Testis (tissue), 3 donors: Measurements from ENCODE around the gene ELMO2. TPM values are rescaled to one million over a fixed set of nuclear protein-coding genes. Genes with fewer than 3 reads are reported as not detected.

Experiments used
- DNase-seq: peaks from one replicate; pipeline ENCODE4 v3.0.0-alpha.2; 2019
- H3K27ac ChIP-seq, 2 donors: fragments of 200-600 bp; sonication (generic); one replicate each; pipeline ENCODE4 v1.5.1; 2019
- H3K27me3 ChIP-seq: fragments of 200-600 bp; sonication (generic); one replicate; pipeline ENCODE4 v1.5.1; 2019
- H3K36me3 ChIP-seq: fragments of 200-600 bp; sonication (generic); one replicate; pipeline ENCODE4 v1.5.1; 2017; ENCODE audit warnings: low read depth; ENCODE audit errors: missing control alignments
- H3K4me1 ChIP-seq: fragments of 200-600 bp; sonication (generic); one replicate; pipeline ENCODE4 v1.5.1; 2019
- H3K4me3 ChIP-seq, 2 donors: fragments of 200-600 bp; sonication (generic); one replicate each; pipeline ENCODE4 v1.5.1; 2017 to 2019
- H3K9me3 ChIP-seq: fragments of 200-600 bp; sonication (generic); one replicate; pipeline ENCODE4 v1.5.1; 2017
- POLR2A ChIP-seq: fragments of 450-650 bp; IDR thresholded peaks from one replicate; pipeline ENCODE4 v1.6.1; 2017; ENCODE audit warnings: antibody characterized with exemption, mild to moderate bottlenecking, moderate library complexity
- WGBS, 2 donors: methylation state at CpG; one replicate each; pipeline ENCODE4 v1.1.5; 2018; 5-methylcytosine and 5-hydroxymethylcytosine counted together
- intact Hi-C: fragments of 100-400 bp; cut with DNase I; formaldehyde crosslinking; loops from one replicate; pipeline ENCODE4 v1.15.1; 2023; ENCODE audit warnings: low total_unique reads
- polyA plus RNA-seq: library from polyadenylated mRNA; stranded (reverse); fragments of 350-450 nt; fragmentation: Illumina TruSeq; extraction: RNeasy Lipid Tissue Mini Kit (QIAGEN cat#74804); gene quantifications from one replicate; pipeline ENCODE4 v1.2.3, GENCODE V29; 2014; ENCODE audit warnings: low read depth, low replicate concordance; ENCODE audit not compliant: insufficient read depth
- total RNA-seq, 2 donors: library from RNA; depleted of rRNA; stranded (reverse); fragments of >200 nt; gene quantifications; one replicate each; pipeline ENCODE4 v1.2.3, GENCODE V29; 2016
- TF ChIP-seq, protein P1 (sequence below), 3 experiments: fragments of 450-650 bp in 2 of 3; fragments of 200-600 bp in 1 of 3; sonication (generic) in 1 of 3; IDR thresholded peaks; one replicate each; pipeline ENCODE4 v1.5.1; 2016 to 2019; ENCODE audit warnings: antibody characterized with exemption in 3 of 3, mild to moderate bottlenecking in 2 of 3, moderate library complexity in 1 of 3

ELMO2 gene
- total and polyA plus RNA-seq, 3 donors from 2014 or later = 78.8 to 128 (median 120) TPM

DNA sequence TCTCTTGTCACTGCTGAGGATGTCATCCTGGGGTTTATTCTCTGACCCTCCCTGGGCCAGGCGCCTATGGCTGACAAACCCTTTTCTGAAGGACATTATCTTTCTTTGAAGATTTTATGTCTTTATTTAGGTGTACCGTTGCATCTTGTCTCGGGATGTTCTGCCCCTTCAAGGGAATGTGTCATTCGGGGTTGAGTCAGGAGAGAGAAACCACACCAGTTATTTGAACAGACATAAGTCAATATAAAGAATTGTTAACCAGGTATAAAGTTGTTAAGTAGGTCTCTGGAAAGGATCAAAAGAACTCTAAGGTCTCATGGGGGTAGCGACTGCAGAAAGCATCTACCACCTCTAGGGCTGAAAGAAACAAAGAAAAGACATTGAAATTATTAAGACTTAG, 8.2 kb upstream of the ELMO2 start:
- TF ChIP-seq, protein P1, sequence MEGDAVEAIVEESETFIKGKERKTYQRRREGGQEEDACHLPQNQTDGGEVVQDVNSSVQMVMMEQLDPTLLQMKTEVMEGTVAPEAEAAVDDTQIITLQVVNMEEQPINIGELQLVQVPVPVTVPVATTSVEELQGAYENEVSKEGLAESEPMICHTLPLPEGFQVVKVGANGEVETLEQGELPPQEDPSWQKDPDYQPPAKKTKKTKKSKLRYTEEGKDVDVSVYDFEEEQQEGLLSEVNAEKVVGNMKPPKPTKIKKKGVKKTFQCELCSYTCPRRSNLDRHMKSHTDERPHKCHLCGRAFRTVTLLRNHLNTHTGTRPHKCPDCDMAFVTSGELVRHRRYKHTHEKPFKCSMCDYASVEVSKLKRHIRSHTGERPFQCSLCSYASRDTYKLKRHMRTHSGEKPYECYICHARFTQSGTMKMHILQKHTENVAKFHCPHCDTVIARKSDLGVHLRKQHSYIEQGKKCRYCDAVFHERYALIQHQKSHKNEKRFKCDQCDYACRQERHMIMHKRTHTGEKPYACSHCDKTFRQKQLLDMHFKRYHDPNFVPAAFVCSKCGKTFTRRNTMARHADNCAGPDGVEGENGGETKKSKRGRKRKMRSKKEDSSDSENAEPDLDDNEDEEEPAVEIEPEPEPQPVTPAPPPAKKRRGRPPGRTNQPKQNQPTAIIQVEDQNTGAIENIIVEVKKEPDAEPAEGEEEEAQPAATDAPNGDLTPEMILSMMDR (IDR thresholded peaks at IDR 0.05) = no peak
- no peak for TF ChIP-seq POLR2A
- Histone ChIP-seq H3K27ac (no peak overlapping the region), H3K9me3 (no peaks in the 10 kb centered on the region), H3K4me1 (no peaks in the 10 kb centered on the region), H3K36me3 (no peaks in the 10 kb centered on the region), H3K4me3 (no peak overlapping the region), H3K27me3 (no peaks in the 10 kb centered on the region)
- intact Hi-C loops = no loop called here
- DNase-seq = no peak
- WGBS, 2 donors = 80 to 89% methylated on average over 5 of the region's 5 CpGs

DNA sequence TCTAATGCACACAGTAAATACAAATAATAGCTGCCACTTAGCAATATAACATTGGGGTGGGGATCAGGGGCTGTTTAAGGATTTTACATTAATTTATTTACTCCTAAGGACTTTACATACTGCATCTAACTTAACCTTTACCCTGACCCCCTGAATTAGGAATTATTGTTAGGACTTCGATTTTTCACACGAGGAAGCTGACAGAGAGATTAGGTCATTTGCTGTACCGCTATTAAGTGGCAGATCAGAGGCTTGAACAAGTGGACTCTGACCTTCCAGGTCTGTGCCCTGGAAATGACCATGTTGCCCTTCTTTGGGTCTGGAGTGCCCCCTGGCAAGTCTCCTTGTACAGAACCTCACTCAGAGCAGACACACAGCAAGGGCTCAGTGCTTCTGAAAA, 5.2 kb upstream of the ELMO2 start:
- H3K27ac ChIP-seq = no peak overlapping the region
- TF ChIP-seq, protein P1 (IDR thresholded peaks at IDR 0.05) = no peak
- no peak for TF ChIP-seq POLR2A
- no peaks in the 10 kb centered on the region for H3K9me3 ChIP-seq
- peaks cover 8% of the 10 kb centered on the region for H3K4me1 ChIP-seq
- no peaks in the 10 kb centered on the region for H3K36me3 ChIP-seq
- no peak overlapping the region for H3K4me3 ChIP-seq
- 61 to 74% methylated on average over 3 of the region's 3 CpGs for WGBS, 2 donors
- DNase-seq = no peak
- intact Hi-C loops = no loop called here
- no peaks in the 10 kb centered on the region for H3K27me3 ChIP-seq

DNA sequence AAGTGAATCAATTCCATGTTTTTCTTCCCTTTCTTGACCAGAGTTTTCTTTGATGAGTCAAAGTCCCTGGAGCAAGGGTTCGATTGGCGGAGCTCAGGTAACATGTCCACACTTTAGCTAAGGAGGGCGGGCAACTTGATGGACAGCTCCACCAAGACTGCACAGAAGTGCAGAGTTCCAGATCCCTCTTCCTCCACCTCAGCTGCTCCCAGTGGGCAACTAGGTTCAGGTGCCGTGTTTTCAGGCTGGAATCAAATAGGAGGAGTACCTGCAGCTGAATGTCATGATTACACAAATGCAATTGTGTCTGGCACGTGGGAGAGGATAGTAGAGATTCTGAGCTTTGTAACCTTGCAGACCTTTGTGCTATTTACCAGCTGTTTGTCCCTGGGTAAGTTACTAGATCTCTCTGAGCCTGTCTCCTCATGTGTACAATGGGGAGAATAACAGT, 1.9 kb upstream of the ELMO2 start:
- TF ChIP-seq, protein P1 (IDR thresholded peaks at IDR 0.05) = no peak
- no peak for TF ChIP-seq POLR2A
- H3K27me3 ChIP-seq = no peaks in the 10 kb centered on the region
- H3K4me1 ChIP-seq = peaks cover 17% of the 10 kb centered on the region
- H3K27ac ChIP-seq = no peak overlapping the region
- H3K36me3 ChIP-seq = no peaks in the 10 kb centered on the region
- intact Hi-C loops = no loop called here
- DNase-seq = no peak
- H3K4me3 ChIP-seq = no peak overlapping the region
- WGBS, 2 donors = 70 to 75% methylated on average over 5 of the region's 5 CpGs
- H3K9me3 ChIP-seq = no peaks in the 10 kb centered on the region

DNA sequence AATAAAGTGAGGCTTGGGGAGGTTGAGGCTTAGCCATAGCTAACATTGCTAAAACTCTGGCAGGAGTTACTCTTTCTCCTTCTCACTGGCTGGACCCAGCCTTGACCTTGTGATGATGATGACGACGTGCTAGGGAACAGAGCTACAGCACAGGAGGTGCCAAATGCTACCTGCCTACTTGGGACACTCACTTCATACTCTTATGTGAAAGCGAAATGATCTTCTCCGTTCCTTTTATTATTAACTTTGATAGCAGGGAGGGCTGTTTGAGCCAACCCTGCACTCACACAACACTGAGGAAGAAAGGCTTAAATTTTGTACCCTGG, 1.2 kb upstream of the ELMO2 start:
- no peak overlapping the region for H3K4me3 ChIP-seq
- peak overlapping the region in 1 of 2 donors; percentile 98 for H3K27ac ChIP-seq
- no peaks in the 10 kb centered on the region for H3K36me3 ChIP-seq
- no peaks in the 10 kb centered on the region for H3K27me3 ChIP-seq
- TF ChIP-seq, protein P1 (IDR thresholded peaks at IDR 0.05) = no peak
- TF ChIP-seq POLR2A = no peak
- no peaks in the 10 kb centered on the region for H3K9me3 ChIP-seq
- no peak for DNase-seq
- 26 to 41% methylated on average over 4 of the region's 4 CpGs for WGBS, 2 donors
- intact Hi-C loops = no loop called here
- H3K4me1 ChIP-seq = peaks cover 22% of the 10 kb centered on the region

DNA sequence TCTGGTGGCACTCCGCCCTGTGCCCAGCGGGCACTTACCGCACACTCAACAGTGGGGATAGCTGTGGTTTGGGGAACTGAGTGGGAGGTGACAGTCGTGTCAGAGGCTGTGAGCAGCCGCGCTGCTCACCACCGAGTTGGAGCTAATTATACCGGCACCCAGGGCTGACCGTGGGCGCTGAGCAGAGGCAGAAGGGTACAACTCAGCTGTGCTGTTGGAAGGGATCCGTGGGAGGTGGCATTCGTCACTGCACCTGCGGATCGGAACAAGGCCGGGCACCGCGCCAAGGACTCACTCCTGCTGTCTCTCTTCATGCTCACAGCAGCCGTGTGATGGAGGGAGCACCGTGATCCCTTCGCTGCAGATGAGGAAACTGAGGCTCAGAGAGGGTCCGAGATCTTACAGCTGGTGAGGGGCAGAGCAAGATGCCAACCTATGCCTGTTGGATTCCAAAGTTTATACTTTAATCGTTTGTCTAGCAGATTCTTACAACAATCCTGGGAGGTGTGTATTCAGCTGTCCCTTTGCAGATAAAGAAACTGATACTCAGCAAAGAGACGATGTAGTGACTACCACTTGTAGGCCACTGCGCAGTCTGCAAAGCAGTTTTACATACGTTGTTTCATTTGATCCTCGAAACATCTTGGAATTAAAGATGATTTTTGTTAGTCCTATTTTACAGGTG, 713 bp upstream of the ELMO2 start:
- H3K4me1 ChIP-seq = peaks cover 27% of the 10 kb centered on the region
- WGBS, 2 donors = 8 to 13% methylated on average over 19 to 26 of the region's 26 CpGs

More for the DNA sequence above, 713 bp upstream of the ELMO2 start:
- peak overlapping the region; percentile 85 to 98 for H3K27ac ChIP-seq
- no peaks in the 10 kb centered on the region for H3K9me3 ChIP-seq
- H3K27me3 ChIP-seq = no peaks in the 10 kb centered on the region
- TF ChIP-seq, protein P1 (IDR thresholded peaks at IDR 0.05) = no peak
- no peak for TF ChIP-seq POLR2A
- H3K4me3 ChIP-seq = peak overlapping the region; percentile 89 to 92
- intact Hi-C loops = no loop called here
- DNase-seq = peak; percentile 77
- H3K36me3 ChIP-seq = no peaks in the 10 kb centered on the region
